Neuronal stem cell (in vitro differentiated cells): ENCODE results near the gene NUP98.

Experiments
- DNase-seq: peaks from one replicate; pipeline ENCODE4 v3.0.0-alpha.2; 2013; ENCODE audit warnings: low spot score
- H2AFZ ChIP-seq: one replicate; pipeline ENCODE4 v1.6.1; 2013; ENCODE audit warnings: mild to moderate bottlenecking, low read length, inconsistent platforms
- H2AK5ac ChIP-seq: 2 replicates; pipeline ENCODE4 v1.6.1; 2013; ENCODE audit warnings: low read depth, mild to moderate bottlenecking, inconsistent platforms, low read length, moderate library complexity, mixed read lengths
- H2BK120ac ChIP-seq: 2 replicates; pipeline ENCODE4 v1.6.1; 2013; ENCODE audit warnings: low read depth, mild to moderate bottlenecking, inconsistent platforms, low read length, moderate library complexity, mixed read lengths
- H2BK12ac ChIP-seq: one replicate; pipeline ENCODE4 v1.6.1; 2013; ENCODE audit warnings: low read length, inconsistent platforms
- H2BK15ac ChIP-seq: 2 replicates; pipeline ENCODE4 v1.6.1; 2013; ENCODE audit warnings: mild to moderate bottlenecking, low read length, inconsistent platforms, mixed read lengths
- H2BK5ac ChIP-seq: one replicate; pipeline ENCODE4 v1.6.1; 2013; ENCODE audit warnings: inconsistent platforms, mild to moderate bottlenecking, low read length, moderate library complexity
- H3K14ac ChIP-seq: one replicate; pipeline ENCODE4 v1.6.1; 2013; ENCODE audit warnings: low read length, inconsistent platforms
- H3K18ac ChIP-seq: 2 replicates; pipeline ENCODE4 v1.6.1; 2013; ENCODE audit warnings: low read length, inconsistent platforms
- H3K23ac ChIP-seq: 2 replicates; pipeline ENCODE4 v1.6.1; 2013; ENCODE audit warnings: low read depth, mild to moderate bottlenecking, mixed read lengths, low read length, inconsistent platforms; ENCODE audit not compliant: poor library complexity
- H3K27ac ChIP-seq: replicated peaks from 3 replicates; pipeline ENCODE4 v1.5.1; 2013; ENCODE audit warnings: low read length, inconsistent platforms
- H3K27me3 ChIP-seq, 3 experiments: 2 replicates each; pipeline ENCODE4 v1.6.1; 2013; ENCODE audit warnings: low read length in 3 of 3, mild to moderate bottlenecking in 2 of 3, inconsistent platforms in 1 of 3, low read depth in 1 of 3, mixed read lengths in 1 of 3, moderate library complexity in 1 of 3; ENCODE audit not compliant: control insufficient read depth in 3 of 3, insufficient read depth in 3 of 3
- H3K36me3 ChIP-seq, 2 donors: replicated peaks in 1 of 2; 2 replicates each; pipeline ENCODE4 v1.6.1; 2013; ENCODE audit warnings: low read length in 2 of 2; ENCODE audit not compliant: control insufficient read depth in 2 of 2, insufficient read depth in 2 of 2
- H3K4ac ChIP-seq: 2 replicates; pipeline ENCODE4 v1.6.1; 2013; ENCODE audit warnings: inconsistent platforms, mild to moderate bottlenecking, low read length, moderate library complexity
- H3K4me1 ChIP-seq, 2 donors: 1 replicate in 1 of 2; 2 replicates in 1 of 2; pipeline ENCODE4 v1.6.1; 2013; ENCODE audit warnings: low read length in 2 of 2, low read depth in 1 of 2; ENCODE audit not compliant: control insufficient read depth in 2 of 2, insufficient read depth in 1 of 2
- H3K4me2 ChIP-seq: one replicate; pipeline ENCODE4 v1.6.1; 2013; ENCODE audit warnings: mild to moderate bottlenecking, low read length, inconsistent platforms; ENCODE audit not compliant: insufficient read depth, poor library complexity, severe bottlenecking
- H3K4me3 ChIP-seq, 2 donors: 2 replicates each; pipeline ENCODE4 v1.5.1; 2013; ENCODE audit warnings: low read length in 2 of 2, mild to moderate bottlenecking in 2 of 2, inconsistent platforms in 1 of 2, moderate library complexity in 1 of 2
- H3K79me1 ChIP-seq: one replicate; pipeline ENCODE4 v1.6.1; 2013; ENCODE audit warnings: low read depth, mild to moderate bottlenecking, inconsistent platforms, low read length, moderate library complexity
- H3K9ac ChIP-seq: one replicate; pipeline ENCODE4 v1.6.1; 2013; ENCODE audit warnings: mild to moderate bottlenecking, low read depth, low read length, inconsistent platforms; ENCODE audit not compliant: poor library complexity
- H3K9me3 ChIP-seq, 2 donors: replicated peaks in 1 of 2; 2 replicates each; pipeline versions ENCODE3 to v1.6.1; 2013; ENCODE audit warnings: low read length in 2 of 2, mild to moderate bottlenecking in 2 of 2, inconsistent platforms in 1 of 2, low read depth in 1 of 2, mixed read lengths in 1 of 2, moderate library complexity in 1 of 2; ENCODE audit not compliant: control insufficient read depth in 2 of 2, insufficient read depth in 1 of 2
- H4K8ac ChIP-seq: one replicate; pipeline ENCODE4 v1.6.1; 2013; ENCODE audit warnings: low read depth, mild to moderate bottlenecking, inconsistent platforms, low read length, moderate library complexity
- H4K91ac ChIP-seq: one replicate; pipeline ENCODE4 v1.6.1; 2013; ENCODE audit warnings: low read length, low read depth, mild to moderate bottlenecking, inconsistent platforms; ENCODE audit not compliant: poor library complexity
- WGBS, 2 donors: extraction: QIAGEN DNeasy Blood & Tissue Kit; methylation state at CpG; one replicate each; pipeline ENCODE4 v1.1.7; 2013; ENCODE audit warnings: missing lambda C conversion rate in 2 of 2, mixed read lengths in 1 of 2; ENCODE audit not compliant: insufficient read length in 2 of 2, insufficient replicate concordance in 1 of 2; ENCODE audit errors: extremely low coverage in 2 of 2; 5-methylcytosine and 5-hydroxymethylcytosine counted together

Gene NUP98

DNA sequence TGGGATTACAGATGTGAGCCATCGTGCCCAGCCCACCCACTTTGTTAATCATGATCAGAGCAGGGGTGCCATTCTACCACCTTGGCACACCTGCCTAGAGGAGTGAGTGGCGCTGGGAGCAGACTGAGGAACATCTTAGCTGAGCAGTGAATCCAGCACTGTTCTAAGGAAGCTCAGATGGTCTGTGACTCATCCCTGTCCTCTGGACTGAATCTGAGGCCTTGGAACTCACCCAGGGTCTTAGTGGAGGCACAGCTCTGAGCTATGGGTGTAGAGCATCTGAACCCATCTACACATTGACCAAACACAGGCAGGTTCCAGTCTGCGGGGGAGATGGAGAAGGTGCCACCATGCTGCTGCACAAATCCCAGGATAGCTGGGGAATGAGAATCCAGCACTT, 25.9 kb upstream of the NUP98 start:
- Histone ChIP-seq H2AK5ac (no peak overlapping the region), H3K79me1 (no peaks in the 10 kb centered on the region), H3K36me3 (peaks cover 22 to 61% of the 10 kb centered on the region in 2 donors), H3K4ac (no peak overlapping the region), H3K23ac (no peak overlapping the region), H3K9ac (no peak overlapping the region), H3K9me3 (no peaks in the 10 kb centered on the region), H3K4me3 (no peak overlapping the region), H2BK120ac (no peak overlapping the region), H3K18ac (no peak overlapping the region), H2BK5ac (no peak overlapping the region), H3K4me2 (no peak overlapping the region), H2BK12ac (no peak overlapping the region), H3K27me3 (no peaks in the 10 kb centered on the region), H4K8ac (no peak overlapping the region), H3K14ac (no peak overlapping the region), H4K91ac (no peak overlapping the region), H2BK15ac (no peak overlapping the region), H2AFZ (no peak overlapping the region), H3K27ac (no peak overlapping the region), H3K4me1 (peaks cover 0 to 11% of the 10 kb centered on the region in 2 donors)
- no CpG with 5 or more reads among the region's 3 CpGs for WGBS, 2 donors
- DNase-seq: no peak

DNA sequence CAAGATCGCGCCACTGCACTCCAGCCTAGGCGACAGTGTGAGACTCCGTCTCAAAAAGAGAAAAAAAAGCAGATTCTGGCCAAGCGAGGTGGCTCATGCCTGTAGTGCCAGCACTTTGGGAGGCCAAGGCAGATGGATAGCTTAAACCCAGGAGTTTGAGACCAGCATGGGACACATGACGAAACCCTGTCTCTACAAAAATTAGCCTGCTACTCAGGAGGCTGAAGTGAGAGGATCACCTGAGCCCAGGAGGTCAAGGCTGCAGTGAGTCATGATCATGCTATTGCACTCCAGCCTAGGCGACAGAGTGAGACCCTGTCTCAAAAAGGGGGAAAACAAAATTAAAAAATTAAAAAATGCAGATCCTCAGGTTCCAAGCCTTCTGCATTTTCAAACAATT, 25.0 kb upstream of the NUP98 start:
- Histone ChIP-seq H2BK15ac (no peak overlapping the region), H3K36me3 (peaks cover 13 to 56% of the 10 kb centered on the region in 2 donors), H3K27me3 (no peaks in the 10 kb centered on the region), H4K91ac (no peak overlapping the region), H3K79me1 (no peaks in the 10 kb centered on the region), H3K9me3 (no peaks in the 10 kb centered on the region), H2AFZ (no peak overlapping the region), H3K9ac (no peak overlapping the region), H3K4me3 (no peak overlapping the region), H3K4me1 (peaks cover 0 to 9% of the 10 kb centered on the region in 2 donors), H3K27ac (no peak overlapping the region), H2AK5ac (no peak overlapping the region), H3K4me2 (no peak overlapping the region), H2BK120ac (no peak overlapping the region), H3K23ac (no peak overlapping the region), H3K14ac (no peak overlapping the region), H2BK12ac (no peak overlapping the region), H2BK5ac (no peak overlapping the region), H4K8ac (no peak overlapping the region), H3K4ac (no peak overlapping the region), H3K18ac (no peak overlapping the region)
- no peak for DNase-seq
- no CpG with 5 or more reads among the region's 7 CpGs for WGBS, 2 donors

DNA sequence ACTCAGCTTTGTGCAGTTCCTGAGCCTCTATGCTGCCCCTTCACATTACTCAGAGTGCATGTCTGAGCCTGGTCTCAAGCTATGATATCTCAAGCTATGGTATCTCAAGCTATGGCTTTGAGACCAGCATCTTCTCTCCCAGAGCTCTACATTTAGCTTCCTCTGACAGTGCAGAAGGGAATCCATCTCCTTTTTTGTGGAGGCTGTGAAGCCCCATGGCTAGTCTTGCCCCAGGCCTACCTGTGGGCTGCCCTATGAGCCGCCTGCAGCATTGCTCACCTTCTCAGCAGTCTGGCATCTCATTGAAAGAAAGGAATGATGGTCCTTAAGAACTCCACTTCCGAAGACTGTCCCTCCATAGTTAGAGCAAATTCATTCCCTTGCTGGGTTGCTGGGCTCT, 23.6 kb upstream of the NUP98 start:
- Histone ChIP-seq H2AFZ (no peak overlapping the region), H3K4ac (no peak overlapping the region), H4K8ac (no peak overlapping the region), H3K9ac (no peak overlapping the region), H4K91ac (no peak overlapping the region), H3K4me3 (no peak overlapping the region), H3K27me3 (no peaks in the 10 kb centered on the region), H2AK5ac (no peak overlapping the region), H3K18ac (no peak overlapping the region), H3K36me3 (peaks cover 7 to 43% of the 10 kb centered on the region in 2 donors), H3K23ac (no peak overlapping the region), H2BK15ac (no peak overlapping the region), H2BK12ac (no peak overlapping the region), H3K14ac (no peak overlapping the region), H3K4me2 (no peak overlapping the region), H3K79me1 (no peaks in the 10 kb centered on the region), H2BK120ac (no peak overlapping the region), H3K9me3 (no peaks in the 10 kb centered on the region), H2BK5ac (no peak overlapping the region), H3K27ac (no peak overlapping the region), H3K4me1 (peaks cover 0 to 4% of the 10 kb centered on the region in 2 donors)
- no CpG with 5 or more reads among the region's 2 CpGs for whole genome bisulfite sequencing, 2 donors
- no peak for DNase-seq

DNA sequence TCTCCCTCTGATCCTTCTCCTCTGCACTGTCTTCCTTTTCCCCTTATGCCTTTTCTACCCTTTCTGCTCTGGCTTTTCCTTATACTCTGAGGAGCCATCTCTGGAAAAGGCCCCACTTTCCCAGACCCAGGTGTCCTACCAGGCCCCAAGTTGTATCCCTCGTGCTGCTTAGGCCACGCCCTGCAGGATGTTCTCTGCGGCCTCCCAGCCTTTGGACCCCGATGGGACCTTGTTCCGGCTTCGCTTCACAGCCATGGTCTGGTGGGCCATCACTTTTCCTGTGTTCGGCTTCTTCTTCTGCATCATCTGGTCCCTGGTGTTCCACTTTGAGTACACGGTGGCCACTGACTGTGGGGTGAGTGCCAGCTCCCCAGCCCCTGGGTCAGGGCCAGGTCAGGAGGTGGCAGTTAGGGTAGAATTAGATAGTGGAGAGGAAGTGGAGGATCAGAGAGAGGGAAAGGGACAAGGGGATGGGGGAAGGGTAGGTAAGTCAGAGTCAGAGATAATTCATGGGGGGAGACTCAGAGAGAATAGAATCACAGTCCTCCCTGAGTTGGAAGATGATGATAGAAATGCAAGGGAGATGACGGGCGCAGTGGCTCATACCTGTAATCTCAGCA, 19.9 kb upstream of the NUP98 start:
- no peak overlapping the region for H3K18ac ChIP-seq
- no peak overlapping the region for H2BK15ac ChIP-seq
- H3K36me3 ChIP-seq: peaks cover 0 to 15% of the 10 kb centered on the region in 2 donors
- no peak overlapping the region for H3K4me3 ChIP-seq
- H3K4ac ChIP-seq: no peak overlapping the region
- no CpG with 5 or more reads among the region's 10 CpGs for WGBS, 2 donors
- no peak overlapping the region for H3K4me2 ChIP-seq
- no peaks in the 10 kb centered on the region for H3K79me1 ChIP-seq
- no peak overlapping the region for H3K9ac ChIP-seq
- H2BK5ac ChIP-seq: no peak overlapping the region
- no peak overlapping the region for H4K8ac ChIP-seq
- no peak overlapping the region for H2BK12ac ChIP-seq
- no peak overlapping the region for H3K14ac ChIP-seq
- no peaks in the 10 kb centered on the region for H3K27me3 ChIP-seq
- no peak overlapping the region for H2AFZ ChIP-seq
- no peaks in the 10 kb centered on the region for H3K4me1 ChIP-seq
- no peak overlapping the region for H3K27ac ChIP-seq
- H4K91ac ChIP-seq: no peak overlapping the region
- peak overlapping the region; percentile 4 for H3K23ac ChIP-seq
- no peak overlapping the region for H2BK120ac ChIP-seq
- H3K9me3 ChIP-seq: no peaks in the 10 kb centered on the region
- no peak overlapping the region for H2AK5ac ChIP-seq
- DNase-seq: no peak
